Amniotic epithelial cell (primary cell): Measurements from ENCODE around the gene ACHE.

Source experiments
- DNase-seq: peaks from one replicate; pipeline ENCODE4 v3.0.0-alpha.2; 2010; ENCODE audit warnings: low read depth

The ACHE gene

DNA sequence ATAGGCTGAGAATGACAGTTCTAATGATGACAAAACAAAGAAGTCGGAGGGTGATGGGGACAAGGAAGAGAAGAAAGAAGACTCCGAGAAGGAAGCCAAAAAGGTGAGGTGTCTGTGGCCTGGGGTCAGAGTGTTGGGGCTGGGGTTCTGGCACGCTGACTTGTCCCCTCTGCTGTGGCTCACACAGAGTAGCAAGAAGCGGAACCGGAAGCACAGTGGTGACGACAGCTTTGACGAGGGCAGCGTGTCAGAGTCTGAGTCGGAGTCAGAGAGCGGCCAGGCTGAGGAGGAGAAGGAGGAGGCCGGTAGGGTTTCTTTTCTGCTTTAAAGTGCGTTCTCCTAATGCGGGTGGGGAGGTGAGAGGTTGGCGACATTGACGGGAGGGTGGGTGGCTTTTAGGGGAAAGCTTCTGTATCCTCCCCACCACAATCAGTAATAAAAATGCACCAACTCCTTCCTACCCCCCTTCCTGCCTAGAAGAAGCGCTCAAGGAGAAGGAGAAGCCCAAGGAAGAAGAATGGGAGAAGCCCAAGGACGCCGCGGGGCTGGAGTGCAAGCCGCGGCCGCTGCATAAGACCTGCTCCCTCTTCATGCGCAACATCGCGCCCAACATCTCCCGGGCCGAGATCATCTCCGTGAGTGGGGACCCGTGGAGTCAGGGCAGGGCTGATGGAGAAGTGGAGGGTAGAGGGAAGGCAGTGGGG, 10.8 kb downstream of the ACHE start:
- DNase-seq = no peak

DNA sequence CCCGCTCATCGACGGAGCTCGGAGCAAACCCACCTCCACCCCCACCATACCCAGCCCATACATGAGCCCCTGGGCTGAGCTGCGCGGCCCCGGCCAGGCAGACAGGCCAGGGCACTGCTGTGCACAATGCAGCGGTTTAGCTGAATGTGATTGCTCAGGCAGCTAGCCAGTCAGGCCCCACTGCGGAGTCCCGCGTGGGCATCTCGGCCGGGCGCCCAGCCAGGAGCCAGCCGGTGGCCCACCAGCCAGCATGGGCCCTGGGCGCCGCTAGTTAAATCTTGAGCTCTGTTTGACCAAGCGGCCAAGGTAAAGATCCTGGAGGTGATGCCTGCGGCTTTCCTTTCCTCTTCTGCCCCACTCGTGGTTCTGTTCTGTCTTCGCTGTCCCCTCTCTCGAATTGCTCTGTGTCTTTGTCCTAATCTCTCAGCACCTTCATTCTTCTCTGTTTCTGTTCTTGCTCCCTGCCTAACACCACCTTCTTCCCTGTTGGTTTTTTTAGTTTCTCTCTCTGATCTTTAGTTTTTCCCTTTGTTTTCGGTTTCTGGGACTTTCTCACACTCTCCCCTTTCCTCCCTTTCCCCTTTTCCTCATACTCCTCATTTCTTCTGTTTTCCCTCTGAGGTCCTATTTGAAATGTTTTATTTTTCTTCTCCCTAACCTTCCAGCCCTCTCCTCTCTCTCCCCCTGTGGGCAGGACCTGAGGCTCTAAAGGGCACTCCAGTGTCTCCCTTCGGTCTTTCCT, 12.7 kb downstream of the ACHE start:
- DNase-seq = no peak

DNA sequence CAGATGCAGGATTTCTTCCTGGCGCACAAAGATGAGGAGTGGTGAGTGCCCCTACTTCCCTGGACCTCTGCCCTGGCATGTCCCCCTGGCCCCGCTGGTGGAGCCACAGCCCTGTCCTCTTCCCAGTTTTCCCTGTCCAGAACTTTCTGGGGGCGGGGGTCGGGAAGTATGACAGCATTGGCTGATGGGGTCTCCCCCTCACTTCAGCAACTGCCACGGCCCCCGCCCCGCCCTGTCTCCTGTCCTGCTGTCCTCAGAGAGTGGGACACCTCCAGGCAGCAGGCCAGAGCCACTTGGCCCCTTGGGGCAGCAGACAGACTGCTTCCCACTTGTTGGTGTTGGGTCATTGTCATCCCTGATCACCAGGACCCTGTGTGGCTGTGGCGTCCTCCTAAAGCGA, 13.5 kb downstream of the ACHE start:
- no peak for DNase-seq

- no peak for DNase-seq
These were observed 14.6 kb downstream of the ACHE start for GRCh38 chr7:100881136-100881535.

- no peak for DNase-seq
These were observed 15.0 kb downstream of the ACHE start for GRCh38 chr7:100880645-100881044.

- DNase-seq = no peak
These were observed 15.9 kb downstream of the ACHE start for GRCh38 chr7:100879685-100880261.

DNA sequence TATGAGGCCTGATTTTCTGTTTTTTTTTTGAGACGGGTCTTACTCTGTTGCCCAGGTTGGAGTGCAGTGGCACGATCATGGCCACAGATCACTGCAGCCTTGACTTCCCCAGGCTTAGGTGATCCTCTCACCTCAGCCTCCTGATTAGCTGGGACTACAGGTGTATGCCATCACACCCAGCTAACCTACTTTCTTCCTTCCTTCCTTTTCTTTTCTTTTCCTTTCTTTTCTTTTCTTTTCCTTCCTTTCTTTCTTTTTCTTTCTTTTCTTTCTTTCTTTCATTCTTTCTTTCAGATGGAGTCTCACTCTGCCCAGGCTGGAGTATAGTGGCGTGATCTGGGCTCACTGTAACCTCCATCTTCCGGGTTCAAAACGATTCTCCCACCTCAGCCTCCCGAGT, 17.0 kb downstream of the ACHE start:
- no peak for DNase-seq

DNA sequence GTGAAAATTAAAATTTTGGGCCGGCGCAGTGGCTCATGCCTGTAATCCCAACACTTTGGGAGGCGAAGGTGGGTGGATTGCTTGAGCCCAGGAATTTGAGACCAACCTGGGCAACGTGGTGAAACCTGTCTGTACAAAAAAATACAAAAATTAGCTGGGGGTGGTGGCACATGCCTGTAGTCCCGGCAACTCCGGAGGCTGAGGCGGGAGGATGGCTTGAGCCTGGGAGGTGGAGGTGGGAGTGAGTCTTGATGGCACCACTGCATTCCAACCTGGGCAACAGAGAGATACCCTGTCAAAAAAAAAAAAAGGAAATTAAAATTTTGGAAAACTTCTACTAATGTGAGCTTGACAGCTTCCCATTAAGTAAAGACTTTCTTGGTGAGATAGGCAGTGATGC, 17.7 kb downstream of the ACHE start:
- DNase-seq = no peak

DNA sequence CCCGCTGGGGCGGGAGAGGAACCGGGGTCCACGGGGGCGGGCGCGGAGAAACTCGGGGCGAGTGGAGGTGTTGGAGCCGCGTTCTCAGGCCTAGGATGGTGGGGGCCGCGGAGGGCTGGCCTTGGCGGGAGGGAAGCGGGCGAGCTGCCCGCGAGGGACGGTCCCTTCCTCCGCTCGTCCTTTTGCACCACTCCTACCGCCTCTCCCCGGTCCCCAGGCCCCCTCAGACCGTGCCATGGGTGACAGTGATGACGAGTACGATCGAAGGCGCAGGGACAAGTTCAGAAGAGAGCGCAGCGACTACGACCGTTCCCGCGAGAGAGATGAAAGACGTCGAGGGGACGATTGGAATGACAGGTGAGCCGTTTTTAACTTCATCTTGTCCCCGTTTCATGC, 20.3 kb downstream of the ACHE start:
- no peak for DNase-seq

GRCh38 chr7:100874577-100875355, 20.9 kb downstream of the ACHE start, which contains the start of gene SRRT:
Gene SRRT (plus strand): TSS chr7:100875103. CDS start chr7:100875591, 488 bp downstream.
- DNase-seq = peak; percentile 96

GRCh38 chr7:100874300-100874576, 21.4 kb downstream of the ACHE start:
- no peak for DNase-seq

DNA sequence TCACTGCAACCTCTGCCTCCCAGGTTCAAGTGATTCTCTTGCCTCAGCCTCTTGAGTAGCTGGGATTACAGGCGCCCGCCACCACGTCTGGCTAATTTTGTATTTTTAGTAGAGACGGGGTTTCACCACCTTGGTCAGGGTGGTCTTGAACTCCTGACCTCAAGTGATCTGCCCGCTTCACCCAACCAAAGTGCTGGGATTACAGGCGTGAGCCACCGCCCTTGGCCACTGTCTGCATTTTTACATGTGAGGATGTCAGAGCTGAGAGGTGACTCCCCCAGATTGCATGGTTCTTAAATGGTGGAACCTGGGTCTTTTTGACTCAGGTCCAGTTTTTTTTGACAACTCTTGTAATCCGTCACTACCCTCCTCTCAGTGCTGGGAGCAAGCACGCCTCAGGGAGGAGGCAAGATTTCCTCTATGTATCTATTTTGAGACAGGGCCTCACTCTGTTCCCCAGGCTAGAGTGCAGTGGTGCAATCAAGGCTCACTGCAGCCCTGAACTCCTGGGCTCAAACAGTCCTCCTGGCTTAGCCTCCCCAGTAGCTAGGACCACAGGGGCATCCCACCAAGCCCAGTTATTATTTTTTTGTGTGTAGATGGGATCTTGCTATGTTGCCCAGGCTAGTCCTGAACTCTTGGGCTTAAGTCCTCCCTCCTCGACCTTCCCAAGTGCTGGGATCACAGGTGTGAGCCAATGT, 21.9 kb downstream of the ACHE start:
- no peak for DNase-seq

- DNase-seq = no peak
These were observed 27.8 kb downstream of the ACHE start for GRCh38 chr7:100867776-100868485.

DNA sequence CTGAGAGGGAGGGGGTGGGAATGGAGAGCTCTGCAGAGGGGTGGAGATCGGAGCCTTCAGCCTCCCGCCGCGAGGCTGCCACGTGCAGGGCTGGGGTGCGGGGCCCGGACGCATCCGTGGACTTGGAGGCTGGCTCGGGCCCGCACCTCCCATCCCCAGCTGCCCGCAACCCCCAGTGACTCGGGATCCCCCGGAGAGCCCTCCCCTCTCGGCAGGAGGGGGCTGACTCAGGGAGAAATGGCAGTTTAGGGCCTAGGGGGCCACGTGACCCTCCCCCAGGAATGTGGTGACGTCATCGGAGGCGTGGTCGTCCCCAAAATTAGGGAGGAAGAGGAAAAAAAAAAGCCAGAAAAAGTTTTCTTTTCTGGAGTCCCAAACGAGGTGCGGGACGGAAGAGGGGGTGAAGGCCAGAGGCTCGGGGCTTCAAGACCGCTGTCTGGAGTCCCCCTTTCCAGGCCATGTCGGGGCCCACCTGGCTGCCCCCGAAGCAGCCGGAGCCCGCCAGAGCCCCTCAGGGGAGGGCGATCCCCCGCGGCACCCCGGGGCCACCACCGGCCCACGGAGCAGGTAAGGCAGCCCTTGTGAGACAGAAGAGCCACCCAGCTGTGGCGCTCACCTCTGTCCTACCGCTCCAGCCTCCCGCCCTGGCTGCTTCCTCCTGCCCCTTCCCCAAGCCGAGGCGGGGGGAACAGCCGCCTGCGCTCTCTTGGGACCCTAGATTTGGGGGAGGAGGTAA, 28.5 kb downstream of the ACHE start, which contains the start of gene TRIP6:
TSS of gene TRIP6 (plus strand) at position 348 of the 736 bp plus-strand sequence. CDS start at position 459, 111 bp downstream.
- peak; percentile 90 for DNase-seq

DNA sequence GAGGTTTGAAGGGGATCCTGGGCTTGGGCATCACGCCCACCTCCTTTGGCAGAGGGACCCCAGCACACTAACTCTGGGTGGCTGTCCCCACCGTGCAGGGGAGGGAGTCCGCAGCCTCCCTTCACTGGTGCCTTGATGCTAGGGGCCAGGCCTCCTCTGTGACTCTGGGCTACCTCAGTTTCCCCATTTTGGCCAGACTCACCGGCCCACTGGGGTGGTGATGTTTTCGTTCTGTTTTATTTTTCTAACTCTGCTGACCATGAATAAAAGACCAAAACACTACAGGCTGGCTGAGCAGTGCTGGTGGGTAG, 29.0 kb downstream of the ACHE start:
- no peak for DNase-seq

GRCh38 chr7:100865938-100866728, 29.6 kb downstream of the ACHE start:
- DNase-seq = no peak

GRCh38 chr7:100865372-100865911, 30.2 kb downstream of the ACHE start:
- peak; percentile 61 for DNase-seq

- DNase-seq = no peak
These were observed 31.3 kb downstream of the ACHE start for GRCh38 chr7:100864263-100864845.

DNA sequence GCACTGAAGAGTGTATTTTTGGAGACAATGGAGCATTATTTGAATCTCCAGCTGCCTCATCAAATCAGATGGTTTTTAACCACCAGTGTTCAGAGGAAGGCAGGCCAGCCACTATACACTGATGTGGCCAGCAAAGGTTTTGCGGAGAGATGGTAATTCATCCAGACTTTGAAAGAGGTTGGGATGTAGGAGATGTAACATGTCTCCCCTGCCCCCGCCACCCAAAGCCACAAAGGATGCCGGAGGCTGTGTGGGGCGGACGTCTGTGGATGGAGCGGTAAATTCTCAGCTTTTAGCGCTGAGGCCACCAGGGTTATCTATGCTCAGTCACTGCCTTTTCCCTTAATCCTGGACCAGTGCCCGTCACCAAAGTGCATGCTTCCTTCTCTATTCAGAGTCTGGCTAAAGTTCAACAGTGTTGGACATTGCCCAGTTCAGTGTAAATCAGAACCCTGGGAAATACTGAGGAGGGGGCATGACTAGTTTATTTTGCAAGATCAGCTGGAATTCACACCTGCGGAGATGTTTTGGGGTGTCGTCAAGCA, 32.2 kb downstream of the ACHE start:
- DNase-seq = no peak
